Skeletal muscle tissue (tissue), 4 donors: ENCODE results near the gene WBP11. TPM values are rescaled to one million over a fixed set of nuclear protein-coding genes. Genes with fewer than 3 reads are reported as not detected.
"Not testable (repeated sequence)": the region's sequence is repeated elsewhere in the genome, so short reads cannot be mapped to it uniquely, and the experiment has no call there.

Source experiments
- H3K27ac ChIP-seq: one replicate; pipeline ENCODE4 v1.7.0; 2013; ENCODE audit warnings: mild to moderate bottlenecking, low read depth, low read length, inconsistent platforms
- H3K27me3 ChIP-seq, 3 donors: one replicate each; pipeline ENCODE4 v1.7.0; 2013; ENCODE audit warnings: low read length in 3 of 3; ENCODE audit not compliant: control insufficient read depth in 3 of 3, insufficient read depth in 3 of 3
- H3K36me3 ChIP-seq, 3 donors: one replicate each; pipeline ENCODE4 v1.7.0; 2013; ENCODE audit warnings: low read length in 3 of 3; ENCODE audit not compliant: control insufficient read depth in 3 of 3, insufficient read depth in 3 of 3
- H3K4me1 ChIP-seq, 3 donors: one replicate each; pipeline ENCODE4 v1.7.0; 2013; ENCODE audit warnings: low read length in 3 of 3, mild to moderate bottlenecking in 3 of 3; ENCODE audit not compliant: control insufficient read depth in 3 of 3, insufficient read depth in 3 of 3
- H3K4me3 ChIP-seq, 3 donors: one replicate each; pipeline ENCODE4 v1.7.0; 2013; ENCODE audit warnings: low read length in 3 of 3
- H3K9ac ChIP-seq, 3 donors: one replicate each; pipeline ENCODE4 v1.7.0; 2013; ENCODE audit warnings: low read length in 3 of 3, mild to moderate bottlenecking in 3 of 3, moderate library complexity in 2 of 3, low read depth in 1 of 3
- H3K9me3 ChIP-seq, 3 donors: one replicate each; pipeline ENCODE4 v1.7.0; 2013; ENCODE audit warnings: low read length in 3 of 3; ENCODE audit not compliant: control insufficient read depth in 3 of 3
- total RNA-seq: library from RNA; depleted of rRNA; stranded (reverse); fragments of >200 nt; gene quantifications from one replicate; pipeline ENCODE4 v1.2.3, GENCODE V29; 2014
- donor health status: Osteomylitis.

The WBP11 gene
- total RNA-seq, 1 donor from 2014 or later, result 7.8 TPM

- Histone ChIP-seq H3K27ac (no peak overlapping the region), H3K4me1 (no peaks in the 10 kb centered on the region), H3K9ac (no peak overlapping the region), H3K4me3 (no peak overlapping the region), H3K9me3 (no peaks in the 10 kb centered on the region), H3K27me3 (no peaks in the 10 kb centered on the region), H3K36me3 (no peaks in the 10 kb centered on the region)
These were observed 62.1 kb downstream of the WBP11 start for GRCh38 chr12:14741153-14741552.

GRCh38 chr12:14736441-14736840, 66.8 kb downstream of the WBP11 start:
- H3K4me3 ChIP-seq, H3K9me3 ChIP-seq, H3K27me3 ChIP-seq, H3K27ac ChIP-seq, H3K4me1 ChIP-seq, H3K36me3 ChIP-seq, H3K9ac ChIP-seq: not testable (repeated sequence)

Other genes with a start within 250 kb of the WBP11 start
- 24.0 TPM for gene PLBD1, start 235.6 kb downstream of the WBP11 start, total RNA-seq
- not detected for gene GUCY2C, start 106.9 kb downstream of the WBP11 start, total RNA-seq
- gene C12orf60, start 192 bp upstream of the WBP11 start, total RNA-seq, result 2.1 TPM
- gene SMCO3, start 10.7 kb upstream of the WBP11 start, total RNA-seq, result 0.52 TPM
- gene ART4, start 40.0 kb upstream of the WBP11 start, total RNA-seq, result not detected
- gene MGP, start 82.4 kb upstream of the WBP11 start, total RNA-seq, result 292 TPM
- gene ERP27, start 135.1 kb upstream of the WBP11 start, total RNA-seq, result not detected
- gene ARHGDIB, start 158.1 kb upstream of the WBP11 start, total RNA-seq, result 17.2 TPM
- not detected for gene PDE6H, start 169.6 kb upstream of the WBP11 start, total RNA-seq